Neural progenitor cell (in vitro differentiated cells): ENCODE data around the gene ADRB2. TPM values are rescaled to one million over a fixed set of nuclear protein-coding genes. Genes with fewer than 3 reads are reported as not detected.

Experiments used
- DNase-seq: peaks from one replicate; pipeline ENCODE4 v3.0.0-alpha.2; 2016; ENCODE audit warnings: low spot score
- H2AFZ ChIP-seq: fragments of 200-600 bp; sonication (generic); replicated peaks from 2 replicates; pipeline ENCODE4 v1.6.1; 2016; ENCODE audit warnings: antibody characterized with exemption
- H3F3A ChIP-seq: fragments of 200-600 bp; sonication (generic); 2 replicates; pipeline ENCODE4 v1.6.1; 2016; ENCODE audit warnings: antibody characterized with exemption, low read depth
- H3K27ac ChIP-seq: fragments of 200-600 bp; sonication (generic); 2 replicates; pipeline ENCODE4 v1.5.1; 2016; ENCODE audit warnings: mild to moderate bottlenecking
- H3K27me3 ChIP-seq: fragments of 200-600 bp; sonication (generic); 2 replicates; pipeline ENCODE4 v1.6.1; 2016; ENCODE audit warnings: mild to moderate bottlenecking, moderate library complexity
- H3K36me3 ChIP-seq: fragments of 200-600 bp; sonication (generic); 2 replicates; pipeline ENCODE4 v1.5.1; 2016
- H3K4me1 ChIP-seq: fragments of 200-600 bp; sonication (generic); 2 replicates; pipeline ENCODE4 v1.6.1; 2016; ENCODE audit warnings: mixed run types
- H3K4me2 ChIP-seq: fragments of 200-600 bp; sonication (generic); 2 replicates; pipeline ENCODE4 v1.6.1; 2016
- H3K4me3 ChIP-seq: fragments of 200-600 bp; sonication (generic); 2 replicates; pipeline ENCODE4 v1.5.1; 2016
- H3K79me2 ChIP-seq: fragments of 200-600 bp; sonication (generic); 2 replicates; pipeline ENCODE4 v1.6.1; 2016; ENCODE audit warnings: low read depth
- H3K9ac ChIP-seq: fragments of 200-600 bp; sonication (generic); 2 replicates; pipeline ENCODE4 v1.6.1; 2016
- H3K9me3 ChIP-seq: fragments of 200-600 bp; sonication (generic); 2 replicates; pipeline ENCODE4 v1.5.1; 2016; ENCODE audit warnings: low read depth
- H4K20me1 ChIP-seq: fragments of 200-600 bp; sonication (generic); 2 replicates; pipeline ENCODE4 v1.6.1; 2016; ENCODE audit warnings: low read depth
- H3K27ac Mint-ChIP-seq: 3 replicates; pipeline ENCODE4 v1.8.0; 2021; ENCODE audit warnings: mixed read lengths
- H3K27me3 Mint-ChIP-seq: 2 replicates; pipeline ENCODE4 v1.8.0; 2022; ENCODE audit warnings: low read depth, mild to moderate bottlenecking, inconsistent platforms, moderate library complexity, mixed read lengths; ENCODE audit not compliant: insufficient read depth
- H3K36me3 Mint-ChIP-seq: 3 replicates; pipeline ENCODE4 v1.8.0; 2021; ENCODE audit warnings: mixed read lengths
- H3K4me1 Mint-ChIP-seq: 3 replicates; pipeline ENCODE4 v1.8.0; 2021; ENCODE audit warnings: mixed read lengths
- H3K4me3 Mint-ChIP-seq: 3 replicates; pipeline ENCODE4 v1.8.0; 2021; ENCODE audit warnings: mild to moderate bottlenecking, moderate library complexity, mixed read lengths
- H3K9me3 Mint-ChIP-seq: 3 replicates; pipeline ENCODE4 v1.8.0; 2020; ENCODE audit warnings: mixed read lengths
- CTCF ChIP-seq: fragments of 200-600 bp; sonication (generic); IDR thresholded peaks from 2 replicates; pipeline ENCODE4 v1.5.1; 2017; ENCODE audit warnings: antibody characterized with exemption, mild to moderate bottlenecking
- EZH2 ChIP-seq: fragments of 200-600 bp; sonication (generic); IDR thresholded peaks from 2 replicates; pipeline ENCODE4 v1.6.1; 2017; ENCODE audit warnings: antibody characterized with exemption, mild to moderate bottlenecking, moderate library complexity
- EZH2phosphoT487 ChIP-seq: fragments of 200-600 bp; sonication (generic); IDR thresholded peaks from 2 replicates; pipeline ENCODE4 v1.6.1; 2017; ENCODE audit warnings: antibody characterized with exemption
- total RNA-seq: library from RNA; depleted of rRNA; stranded (reverse); fragments of >200 nt; gene quantifications from 2 replicates; pipeline ENCODE4 v1.2.3, GENCODE V29; 2015; ENCODE audit warnings: low replicate concordance

The ADRB2 gene
- total RNA-seq, 1 donor from 2014 or later = 0.32 TPM

- Histone ChIP-seq H3K4me2 (no peak overlapping the region), H3F3A (no peaks in the 10 kb centered on the region), H3K27ac (no peak overlapping the region), H4K20me1 (no peaks in the 10 kb centered on the region), H3K36me3 (no peaks in the 10 kb centered on the region), H3K9me3 (no peaks in the 10 kb centered on the region), H3K27me3 (peaks cover 26% of the 10 kb centered on the region), H3K4me1 (peaks cover 4% of the 10 kb centered on the region), H3K9ac (no peak overlapping the region), H2AFZ (no peak overlapping the region), H3K79me2 (no peaks in the 10 kb centered on the region), H3K4me3 (no peak overlapping the region)
- H3K27ac Mint-ChIP-seq = no peak overlapping the region
- no peaks in the 10 kb centered on the region for H3K9me3 Mint-ChIP-seq
- H3K27me3 Mint-ChIP-seq = peaks cover 15% of the 10 kb centered on the region
- no peak overlapping the region for H3K4me3 Mint-ChIP-seq
- no peaks in the 10 kb centered on the region for H3K36me3 Mint-ChIP-seq
- DNase-seq = no peak
- peaks cover 5% of the 10 kb centered on the region for H3K4me1 Mint-ChIP-seq
- no peak for TF ChIP-seq EZH2
- no peak for TF ChIP-seq CTCF
These were observed 5.5 kb downstream of the ADRB2 start for GRCh38 chr5:148831590-148832565.

DNA sequence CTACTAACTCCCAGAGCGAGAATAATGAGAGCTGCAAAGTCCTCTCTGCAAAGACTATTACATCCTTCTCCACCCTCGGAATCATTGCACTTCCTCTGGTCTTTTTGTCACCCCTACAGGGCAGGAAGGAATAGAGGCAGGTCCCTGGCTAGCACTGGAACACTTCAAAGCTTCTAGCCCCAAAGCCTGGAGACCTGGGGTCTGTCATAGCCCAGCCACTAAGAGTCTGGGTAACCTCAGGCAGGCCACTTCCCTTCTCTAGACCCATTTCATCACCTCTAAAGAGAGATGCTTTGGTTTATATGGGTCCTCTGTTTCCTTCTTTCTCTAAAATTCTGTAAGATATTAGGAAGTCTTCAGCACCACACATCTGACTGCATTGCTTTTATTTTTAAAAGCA is 6.7 kb downstream of the ADRB2 start:
- H3K27me3 Mint-ChIP-seq = peaks cover 12% of the 10 kb centered on the region
- Histone ChIP-seq H3K9ac (no peak overlapping the region), H3K9me3 (no peaks in the 10 kb centered on the region), H3K4me3 (no peak overlapping the region), H3K79me2 (no peaks in the 10 kb centered on the region), H3F3A (no peaks in the 10 kb centered on the region), H2AFZ (no peak overlapping the region), H3K27me3 (peaks cover 14% of the 10 kb centered on the region), H3K4me2 (no peak overlapping the region), H3K4me1 (peaks cover 4% of the 10 kb centered on the region), H3K27ac (no peak overlapping the region), H4K20me1 (no peaks in the 10 kb centered on the region), H3K36me3 (no peaks in the 10 kb centered on the region)
- TF ChIP-seq EZH2phosphoT487 = no peak
- no peak for TF ChIP-seq EZH2
- TF ChIP-seq CTCF = no peak
- no peaks in the 10 kb centered on the region for H3K36me3 Mint-ChIP-seq
- no peak for DNase-seq
- peaks cover 4% of the 10 kb centered on the region for H3K4me1 Mint-ChIP-seq
- no peaks in the 10 kb centered on the region for H3K9me3 Mint-ChIP-seq
- no peak overlapping the region for H3K27ac Mint-ChIP-seq
- no peak overlapping the region for H3K4me3 Mint-ChIP-seq

DNA sequence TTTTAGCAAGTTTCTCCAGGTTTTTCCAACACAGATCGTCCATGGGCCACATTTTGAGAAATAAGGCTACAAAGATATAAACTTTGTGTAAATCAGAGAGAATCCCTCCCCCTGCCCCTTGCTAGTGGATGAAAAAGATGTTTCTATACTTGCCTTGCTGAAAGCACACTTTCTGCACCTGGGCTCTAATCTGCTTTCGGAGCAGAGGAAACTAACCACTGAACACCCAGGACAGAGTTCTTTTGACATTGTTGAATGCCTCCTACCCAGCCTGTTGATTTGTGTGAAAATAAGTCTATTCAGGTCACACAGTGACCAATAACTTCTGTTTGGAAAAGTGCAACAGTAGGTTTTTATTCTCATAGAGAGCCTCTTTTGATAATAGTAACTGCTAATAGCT is 7.5 kb downstream of the ADRB2 start:
- no peaks in the 10 kb centered on the region for H3K36me3 Mint-ChIP-seq
- H3K9me3 Mint-ChIP-seq = no peaks in the 10 kb centered on the region
- H3K27me3 Mint-ChIP-seq = peaks cover 16% of the 10 kb centered on the region
- peaks cover 6% of the 10 kb centered on the region for H3K27me3 ChIP-seq
- no peaks in the 10 kb centered on the region for H3K79me2 ChIP-seq
- no peaks in the 10 kb centered on the region for H3K9me3 ChIP-seq
- H3K27ac ChIP-seq = no peak overlapping the region
- no peak overlapping the region for H3K9ac ChIP-seq
- no peaks in the 10 kb centered on the region for H4K20me1 ChIP-seq
- H3K36me3 ChIP-seq = no peaks in the 10 kb centered on the region
- no peak for TF ChIP-seq EZH2phosphoT487
- no peak for TF ChIP-seq CTCF
- no peak for TF ChIP-seq EZH2
- H3K27ac Mint-ChIP-seq = no peak overlapping the region
- DNase-seq = no peak
- peaks cover 4% of the 10 kb centered on the region for H3K4me1 Mint-ChIP-seq
- no peak overlapping the region for H3K4me3 ChIP-seq
- H2AFZ ChIP-seq = no peak overlapping the region
- no peaks in the 10 kb centered on the region for H3F3A ChIP-seq
- H3K4me2 ChIP-seq = no peak overlapping the region
- peaks cover 4% of the 10 kb centered on the region for H3K4me1 ChIP-seq
- no peak overlapping the region for H3K4me3 Mint-ChIP-seq
